Esophagus muscularis mucosa (tissue), 4 donors: ENCODE results near the gene HYAL1.

Source experiments
- EP300 ChIP-seq: sonication (generic); formaldehyde crosslinking; IDR thresholded peaks from one replicate; pipeline ENCODE4 v1.6.1; 2017; ENCODE audit warnings: antibody characterized with exemption
- POLR2A ChIP-seq: fragments of 450-650 bp; IDR thresholded peaks from one replicate; pipeline ENCODE4 v1.6.1; 2017; ENCODE audit warnings: antibody characterized with exemption, moderate library complexity, mild to moderate bottlenecking, low read depth
- POLR2AphosphoS5 ChIP-seq, 2 donors: sonication (generic); formaldehyde crosslinking; IDR thresholded peaks; one replicate each; pipeline ENCODE4 v1.6.1; 2017; ENCODE audit warnings: antibody characterized with exemption in 2 of 2
- TF ChIP-seq, protein P1 (sequence below), 3 experiments: fragments of 200-600 bp in 2 of 3; fragments of 450-650 bp in 1 of 3; sonication (generic) in 2 of 3; IDR thresholded peaks; one replicate each; pipeline ENCODE4 v1.5.1; 2017 to 2019; ENCODE audit warnings: antibody characterized with exemption in 3 of 3, mild to moderate bottlenecking in 2 of 3, moderate library complexity in 1 of 3

- TF ChIP-seq POLR2AphosphoS5 (IDR thresholded peaks at IDR 0.05) (no peak), EP300 (no peak), POLR2A (no peak)
- TF ChIP-seq, protein P1, sequence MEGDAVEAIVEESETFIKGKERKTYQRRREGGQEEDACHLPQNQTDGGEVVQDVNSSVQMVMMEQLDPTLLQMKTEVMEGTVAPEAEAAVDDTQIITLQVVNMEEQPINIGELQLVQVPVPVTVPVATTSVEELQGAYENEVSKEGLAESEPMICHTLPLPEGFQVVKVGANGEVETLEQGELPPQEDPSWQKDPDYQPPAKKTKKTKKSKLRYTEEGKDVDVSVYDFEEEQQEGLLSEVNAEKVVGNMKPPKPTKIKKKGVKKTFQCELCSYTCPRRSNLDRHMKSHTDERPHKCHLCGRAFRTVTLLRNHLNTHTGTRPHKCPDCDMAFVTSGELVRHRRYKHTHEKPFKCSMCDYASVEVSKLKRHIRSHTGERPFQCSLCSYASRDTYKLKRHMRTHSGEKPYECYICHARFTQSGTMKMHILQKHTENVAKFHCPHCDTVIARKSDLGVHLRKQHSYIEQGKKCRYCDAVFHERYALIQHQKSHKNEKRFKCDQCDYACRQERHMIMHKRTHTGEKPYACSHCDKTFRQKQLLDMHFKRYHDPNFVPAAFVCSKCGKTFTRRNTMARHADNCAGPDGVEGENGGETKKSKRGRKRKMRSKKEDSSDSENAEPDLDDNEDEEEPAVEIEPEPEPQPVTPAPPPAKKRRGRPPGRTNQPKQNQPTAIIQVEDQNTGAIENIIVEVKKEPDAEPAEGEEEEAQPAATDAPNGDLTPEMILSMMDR (IDR thresholded peaks at IDR 0.05): no peak
Observed at GRCh38 chr3:50318163-50318562, 14.8 kb upstream of the HYAL1 start.
